Right atrium auricular region (tissue), 2 donors: ENCODE results near the gene ROGDI. TPM values are rescaled to one million over a fixed set of nuclear protein-coding genes. Genes with fewer than 3 reads are reported as not detected.

Experiments used
- DNase-seq: peaks from one replicate; pipeline ENCODE4 v3.0.0-alpha.2; 2019; ENCODE audit warnings: low spot score
- H3K27ac ChIP-seq, 2 donors: fragments of 200-600 bp; sonication (generic); 1 replicate in 1 of 2; 2 replicates in 1 of 2; pipeline ENCODE4 v1.5.1; 2016 to 2019
- H3K27me3 ChIP-seq, 2 donors: fragments of 200-600 bp; sonication (generic); one replicate each; pipeline versions ENCODE4 v1.5.1 to v1.6.0; 2017 to 2019
- H3K36me3 ChIP-seq: fragments of 200-600 bp; sonication (generic); one replicate; pipeline ENCODE4 v1.5.1; 2016
- H3K4me1 ChIP-seq, 2 donors: fragments of 200-600 bp; sonication (generic); one replicate each; pipeline versions ENCODE4 v1.5.1 to v1.6.0; 2017 to 2019
- H3K4me3 ChIP-seq, 2 donors: fragments of 200-600 bp; sonication (generic); 1 replicate in 1 of 2; 2 replicates in 1 of 2; pipeline ENCODE4 v1.5.1; 2017 to 2019; ENCODE audit warnings: mild to moderate bottlenecking in 1 of 2, moderate library complexity in 1 of 2
- H3K9me3 ChIP-seq, 2 donors: fragments of 200-600 bp; sonication (generic); one replicate each; pipeline ENCODE4 v1.5.1; 2019
- total RNA-seq, 2 donors: library from RNA; depleted of rRNA; stranded (reverse); fragments of >200 nt; gene quantifications; one replicate each; pipeline ENCODE4 v1.1.0, GENCODE V29; 2016
- TF ChIP-seq, protein P1 (sequence below), 2 donors: fragments of 200-600 bp; sonication (generic); IDR thresholded peaks; one replicate each; pipeline ENCODE4 v1.5.1; 2019; ENCODE audit warnings: antibody characterized with exemption in 2 of 2

ROGDI gene
- total RNA-seq, 2 donors from 2014 or later: 50.0 to 65.6 TPM

DNA sequence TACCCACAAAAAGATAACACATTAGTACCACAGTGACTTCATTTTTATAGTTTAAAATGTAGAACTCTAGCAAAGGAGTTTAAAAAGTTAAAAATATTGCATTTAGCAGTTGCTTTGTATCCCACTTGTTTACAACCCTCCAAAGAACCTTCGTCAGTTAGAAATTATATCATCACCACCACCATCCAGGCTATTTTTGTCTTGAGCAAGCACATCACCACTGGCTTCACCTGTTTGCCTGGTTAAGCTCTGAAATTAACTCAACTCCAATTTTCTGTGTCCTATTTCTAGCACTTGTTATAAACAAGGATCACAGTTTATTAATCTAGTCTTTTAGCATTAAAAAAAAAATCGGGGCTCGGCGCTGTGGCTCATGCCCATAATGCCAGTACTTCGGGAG, 38.6 kb upstream of the ROGDI start:
- Histone ChIP-seq H3K27ac (no peak overlapping the region), H3K9me3 (no peaks in the 10 kb centered on the region), H3K36me3 (peaks cover 75% of the 10 kb centered on the region), H3K27me3 (no peaks in the 10 kb centered on the region), H3K4me3 (no peak overlapping the region), H3K4me1 (peaks cover 0 to 21% of the 10 kb centered on the region in 2 donors)
- DNase-seq: no peak
- TF ChIP-seq, protein P1, sequence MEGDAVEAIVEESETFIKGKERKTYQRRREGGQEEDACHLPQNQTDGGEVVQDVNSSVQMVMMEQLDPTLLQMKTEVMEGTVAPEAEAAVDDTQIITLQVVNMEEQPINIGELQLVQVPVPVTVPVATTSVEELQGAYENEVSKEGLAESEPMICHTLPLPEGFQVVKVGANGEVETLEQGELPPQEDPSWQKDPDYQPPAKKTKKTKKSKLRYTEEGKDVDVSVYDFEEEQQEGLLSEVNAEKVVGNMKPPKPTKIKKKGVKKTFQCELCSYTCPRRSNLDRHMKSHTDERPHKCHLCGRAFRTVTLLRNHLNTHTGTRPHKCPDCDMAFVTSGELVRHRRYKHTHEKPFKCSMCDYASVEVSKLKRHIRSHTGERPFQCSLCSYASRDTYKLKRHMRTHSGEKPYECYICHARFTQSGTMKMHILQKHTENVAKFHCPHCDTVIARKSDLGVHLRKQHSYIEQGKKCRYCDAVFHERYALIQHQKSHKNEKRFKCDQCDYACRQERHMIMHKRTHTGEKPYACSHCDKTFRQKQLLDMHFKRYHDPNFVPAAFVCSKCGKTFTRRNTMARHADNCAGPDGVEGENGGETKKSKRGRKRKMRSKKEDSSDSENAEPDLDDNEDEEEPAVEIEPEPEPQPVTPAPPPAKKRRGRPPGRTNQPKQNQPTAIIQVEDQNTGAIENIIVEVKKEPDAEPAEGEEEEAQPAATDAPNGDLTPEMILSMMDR (IDR thresholded peaks at IDR 0.05): no peak

DNA sequence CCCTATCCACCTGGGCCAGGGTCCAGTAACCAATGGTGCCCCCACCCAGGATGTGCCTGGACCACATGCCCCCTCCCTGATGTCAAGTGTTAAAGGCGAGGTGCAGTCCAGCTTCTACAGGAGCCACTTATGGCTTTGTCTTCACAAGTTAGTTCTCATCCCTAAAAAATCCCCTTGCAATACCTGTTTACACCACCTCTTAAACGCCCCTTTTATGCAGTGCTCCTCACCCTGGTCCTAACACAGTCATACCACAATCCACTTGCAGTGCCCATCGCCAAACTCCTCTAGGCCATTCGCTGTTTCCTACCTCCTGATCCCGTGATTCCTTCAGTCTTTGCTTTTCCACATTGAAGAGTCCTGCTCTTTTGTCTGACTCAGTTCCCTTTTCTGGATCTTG, 37.5 kb upstream of the ROGDI start:
- H3K4me3 ChIP-seq: no peak overlapping the region
- no peak for DNase-seq
- no peaks in the 10 kb centered on the region for H3K9me3 ChIP-seq
- TF ChIP-seq, protein P1 (IDR thresholded peaks at IDR 0.05): no peak
- H3K27me3 ChIP-seq: no peaks in the 10 kb centered on the region
- peaks cover 0 to 11% of the 10 kb centered on the region in 2 donors for H3K4me1 ChIP-seq
- peaks cover 76% of the 10 kb centered on the region for H3K36me3 ChIP-seq
- no peak overlapping the region for H3K27ac ChIP-seq

DNA sequence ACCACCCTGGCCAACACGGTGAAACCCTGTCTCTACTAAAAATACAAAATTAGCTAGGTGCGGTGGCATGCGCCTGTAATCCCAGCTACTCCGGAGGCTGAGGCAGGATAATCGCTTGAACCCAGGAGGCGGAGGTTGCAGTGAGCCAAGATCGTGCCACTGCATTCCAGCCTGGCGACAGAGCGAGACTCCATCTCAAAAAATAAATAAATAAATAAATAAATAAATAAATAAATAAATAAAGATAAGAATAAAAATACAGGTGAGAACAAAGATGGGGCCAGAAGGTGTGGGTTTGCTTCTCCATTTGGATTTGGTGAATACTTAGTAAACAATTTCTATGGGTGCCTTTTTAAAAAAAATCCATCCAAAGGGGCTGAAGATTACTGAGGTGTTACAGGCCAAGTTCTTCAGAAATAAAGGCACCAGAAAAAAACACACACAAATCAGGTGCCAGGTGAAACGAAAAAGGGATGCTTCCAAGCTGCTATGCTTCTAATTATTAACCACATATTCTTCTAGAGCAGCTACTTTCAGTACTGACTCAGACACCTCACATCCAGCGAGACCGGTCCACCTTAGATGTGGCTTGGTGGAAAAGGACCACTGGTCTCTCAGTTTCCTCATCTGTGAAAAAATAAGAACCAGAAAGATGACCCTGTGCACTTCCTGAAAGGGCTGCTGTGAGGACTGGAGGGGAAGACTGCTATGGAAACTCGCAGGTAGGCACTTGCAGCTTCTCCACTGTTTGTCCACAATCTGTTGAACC, 35.5 kb upstream of the ROGDI start:
- no peaks in the 10 kb centered on the region for H3K27me3 ChIP-seq
- no peak for DNase-seq
- no peak overlapping the region for H3K4me3 ChIP-seq
- peak overlapping the region; percentile 45 to 62 for H3K27ac ChIP-seq
- TF ChIP-seq, protein P1 (IDR thresholded peaks at IDR 0.05): no peak
- H3K4me1 ChIP-seq: peaks cover 0 to 9% of the 10 kb centered on the region in 2 donors
- H3K36me3 ChIP-seq: peaks cover 57% of the 10 kb centered on the region
- H3K9me3 ChIP-seq: no peaks in the 10 kb centered on the region

DNA sequence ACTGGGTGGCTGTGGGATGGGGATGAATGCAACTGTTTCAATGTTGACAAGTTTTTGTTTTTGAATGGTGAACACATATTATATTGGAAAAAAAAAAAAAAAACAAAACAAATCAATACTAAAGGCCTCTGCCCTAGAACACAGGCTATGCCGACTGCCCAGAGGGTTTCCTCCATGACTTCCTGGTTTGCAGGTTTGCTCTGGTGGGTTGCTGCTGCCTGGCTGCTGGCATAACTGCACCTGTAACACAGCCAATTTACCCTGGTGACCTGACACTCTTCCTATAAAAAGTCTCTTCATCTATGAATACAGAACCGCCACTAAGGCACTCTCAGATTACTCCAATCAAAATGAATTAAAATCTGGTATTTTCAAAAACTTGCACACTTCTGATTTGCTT, 34.3 kb upstream of the ROGDI start:
- no peak for DNase-seq
- peaks cover 57% of the 10 kb centered on the region for H3K36me3 ChIP-seq

DNA sequence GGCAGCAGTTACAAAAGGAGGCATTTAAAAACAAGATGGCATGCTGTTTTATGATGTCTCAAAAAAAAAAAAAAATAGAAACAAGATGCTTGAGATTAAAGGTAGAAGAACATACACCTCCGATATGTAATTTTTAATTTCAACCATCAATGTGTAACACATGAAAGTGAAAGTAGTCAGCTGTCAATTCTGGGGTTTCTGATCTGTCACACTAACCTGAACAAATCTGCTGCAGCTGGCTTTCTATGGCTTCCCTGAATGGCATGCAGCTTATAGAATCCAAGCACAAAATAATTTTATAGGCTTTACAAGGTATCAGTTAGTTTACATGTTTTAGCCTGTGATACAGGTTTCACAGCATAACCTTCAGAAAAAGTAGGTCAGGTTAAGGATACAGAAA, 31.2 kb upstream of the ROGDI start:
- no peaks in the 10 kb centered on the region for H3K9me3 ChIP-seq
- peaks cover 54% of the 10 kb centered on the region for H3K36me3 ChIP-seq
- TF ChIP-seq, protein P1 (IDR thresholded peaks at IDR 0.05): no peak
- no peak for DNase-seq
- H3K27ac ChIP-seq: no peak overlapping the region
- H3K27me3 ChIP-seq: no peaks in the 10 kb centered on the region
- no peak overlapping the region for H3K4me3 ChIP-seq
- H3K4me1 ChIP-seq: peaks cover 0 to 30% of the 10 kb centered on the region in 2 donors

More for the DNA sequence above, 34.3 kb upstream of the ROGDI start:
- Histone ChIP-seq H3K4me3 (no peak overlapping the region), H3K9me3 (no peaks in the 10 kb centered on the region), H3K27ac (peak overlapping the region; percentile 45 to 62), H3K4me1 (peaks cover 0 to 9% of the 10 kb centered on the region in 2 donors), H3K27me3 (no peaks in the 10 kb centered on the region)
- TF ChIP-seq, protein P1 (IDR thresholded peaks at IDR 0.05): no peak
